SK-N-SH treated with all-trans-retinoic acid at 6 μM for 48 hours (cell line): ENCODE results near the gene CTSC.
"Not testable (repeated sequence)": the region's sequence is repeated elsewhere in the genome, so short reads cannot be mapped to it uniquely, and the experiment has no call there.

Experiments used
- ATAC-seq: fragments of 200-7000 bp; cut with Tn5 transposase; 3 replicates; pipeline ENCODE4 v1.9.1; 2020; ENCODE audit warnings: mild to moderate bottlenecking, moderate library complexity
- BACH2 ChIP-seq: fragments of 250-450 bp; sonication (Bioruptor Pico); IDR thresholded peaks from 2 replicates; pipeline ENCODE4 v1.9.0; 2021; ENCODE audit warnings: mild to moderate bottlenecking, borderline replicate concordance
- CSDC2 ChIP-seq: fragments of 250-450 bp; sonication (Bioruptor Pico); IDR thresholded peaks from 2 replicates; pipeline ENCODE4 v1.5.0; 2020; ENCODE audit warnings: mild to moderate bottlenecking, moderate library complexity
- ESRRG ChIP-seq: fragments of 250-450 bp; sonication (Bioruptor Pico); IDR thresholded peaks from 2 replicates; pipeline ENCODE4 v1.6.1; 2021; ENCODE audit warnings: mild to moderate bottlenecking
- ISL1 ChIP-seq: fragments of 250-450 bp; sonication (Bioruptor Pico); IDR thresholded peaks from 2 replicates; pipeline ENCODE4 v2.1.2; 2022; ENCODE audit warnings: mild to moderate bottlenecking, moderate library complexity
- OSR1 ChIP-seq: fragments of 250-450 bp; sonication (Bioruptor Pico); IDR thresholded peaks from 2 replicates; pipeline ENCODE4 v1.8.0; 2022; ENCODE audit warnings: moderate library complexity, mild to moderate bottlenecking, inconsistent platforms
- PATZ1 ChIP-seq: fragments of 250-450 bp; sonication (Bioruptor Pico); IDR thresholded peaks from 2 replicates; pipeline ENCODE4 v1.8.0; 2020; ENCODE audit warnings: mild to moderate bottlenecking, moderate library complexity, borderline replicate concordance
- RARB ChIP-seq: fragments of 250-450 bp; sonication (Bioruptor Pico); IDR thresholded peaks from 2 replicates; pipeline ENCODE4 v1.8.0; 2021; ENCODE audit warnings: mild to moderate bottlenecking, moderate library complexity
- SNAI2 ChIP-seq: fragments of 250-450 bp; sonication (Bioruptor Pico); IDR thresholded peaks from 2 replicates; pipeline ENCODE4 v1.5.0; 2020; ENCODE audit warnings: mild to moderate bottlenecking, moderate library complexity
- TOX ChIP-seq: fragments of 250-450 bp; sonication (Bioruptor Pico); IDR thresholded peaks from 2 replicates; pipeline ENCODE4 v1.8.0; 2021; ENCODE audit warnings: mild to moderate bottlenecking, moderate library complexity, borderline replicate concordance
- TSHZ2 ChIP-seq: fragments of 250-450 bp; sonication (Bioruptor Pico); IDR thresholded peaks from 2 replicates; pipeline ENCODE4 v1.5.0; 2020; ENCODE audit warnings: mild to moderate bottlenecking, moderate library complexity
- ZC3H10 ChIP-seq: fragments of 250-450 bp; sonication (Bioruptor Pico); IDR thresholded peaks from 2 replicates; pipeline ENCODE4 v1.5.1; 2021; ENCODE audit warnings: mild to moderate bottlenecking, moderate library complexity
- ZNF70 ChIP-seq: fragments of 450-650 bp; formaldehyde crosslinking; IDR thresholded peaks from 2 replicates; pipeline ENCODE4 v1.5.0; 2020; ENCODE audit warnings: mild to moderate bottlenecking, moderate library complexity
- ZNF8 ChIP-seq: fragments of 450-650 bp; formaldehyde crosslinking; IDR thresholded peaks from 2 replicates; pipeline ENCODE4 v1.5.0; 2020; ENCODE audit warnings: mild to moderate bottlenecking, moderate library complexity
- TF ChIP-seq, protein P1 (sequence below): fragments of 250-450 bp; sonication (Bioruptor Pico); IDR thresholded peaks from 2 replicates; pipeline ENCODE4 v1.5.1; 2021; ENCODE audit warnings: mild to moderate bottlenecking, moderate library complexity

The CTSC gene

GRCh38 chr11:88252208-88252607 lies 85.3 kb downstream of the CTSC start (continued):
- no peak for TF ChIP-seq PATZ1 (CRISPR knock-in tag)
- TF ChIP-seq ZC3H10 (CRISPR knock-in tag), result no peak
- no peak for TF ChIP-seq RARB
- no peak for TF ChIP-seq SNAI2
- TF ChIP-seq ISL1, result no peak

- TF ChIP-seq CSDC2 (CRISPR knock-in tag), result no peak
- no peak for TF ChIP-seq TSHZ2 (CRISPR knock-in tag)
- no peak for TF ChIP-seq TOX
Measured at GRCh38 chr11:88250566-88251242, 86.8 kb downstream of the CTSC start.

DNA sequence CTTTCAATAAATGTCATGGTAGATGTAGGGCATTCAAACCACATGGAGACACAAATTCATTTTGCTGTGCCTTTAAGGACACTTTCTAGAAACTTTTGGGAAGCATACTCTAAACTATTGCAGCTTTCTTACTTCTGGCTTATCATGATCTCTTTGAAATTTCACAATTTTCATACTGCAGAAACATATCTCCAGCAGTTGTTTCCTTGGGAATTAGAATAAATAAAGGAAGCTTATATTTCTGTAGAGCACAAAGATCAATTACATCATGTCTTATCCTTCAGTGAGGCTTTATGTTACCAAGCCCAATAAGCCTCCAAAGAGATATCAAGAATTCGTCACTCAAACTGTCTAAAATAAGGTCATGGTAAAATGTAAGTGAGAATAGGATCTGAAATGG lies 87.8 kb downstream of the CTSC start:
- TF ChIP-seq OSR1 (CRISPR knock-in tag), result no peak
- TF ChIP-seq BACH2 (CRISPR knock-in tag), result no peak
- TF ChIP-seq ZNF8 (CRISPR knock-in tag), result no peak
- no peak for TF ChIP-seq ISL1
- no peak for TF ChIP-seq ZNF70 (CRISPR knock-in tag)
- no peak for ATAC-seq

More at GRCh38 chr11:88250566-88251242, 86.8 kb downstream of the CTSC start:
- ATAC-seq, result no peak

DNA sequence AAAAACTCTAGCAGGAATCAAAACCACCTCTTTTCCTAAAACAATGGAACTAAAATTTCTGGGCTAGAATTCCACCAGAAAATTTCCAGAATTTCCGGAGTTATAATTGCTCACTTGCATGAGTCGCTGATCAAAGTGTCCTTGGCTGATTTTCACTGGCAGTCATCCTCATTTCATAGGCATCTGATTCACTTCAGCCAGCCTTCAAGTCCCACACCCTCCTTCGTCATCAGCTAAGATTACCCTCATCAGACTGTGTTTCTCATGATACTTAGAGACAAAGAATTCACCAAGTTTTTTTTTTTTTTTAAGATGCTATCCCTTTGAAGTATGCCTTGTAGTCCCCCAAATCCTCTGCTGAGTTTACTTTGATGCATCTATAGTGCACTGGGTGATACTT lies 90.8 kb downstream of the CTSC start:
- peak; percentile 62 for ATAC-seq

DNA sequence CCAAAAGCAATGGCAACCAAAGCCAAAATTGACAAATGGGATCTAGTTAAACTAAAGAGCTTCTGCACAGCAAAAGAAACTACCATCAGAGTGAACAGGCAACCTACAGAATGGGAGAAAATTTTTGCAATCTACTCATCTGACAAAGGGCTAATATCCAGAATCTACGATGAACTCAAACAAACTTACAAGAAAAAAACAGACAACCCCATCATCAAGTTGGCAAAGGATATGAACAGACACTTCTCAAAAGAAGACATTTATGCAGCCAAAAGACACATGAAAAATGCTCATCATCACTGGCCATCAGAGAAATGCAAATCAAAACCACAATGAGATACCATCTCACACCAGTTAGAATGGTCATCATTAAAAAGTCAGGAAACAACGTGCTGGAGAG lies 92.0 kb downstream of the CTSC start:
- ATAC-seq, result not testable (repeated sequence)

More for the DNA sequence above, 90.8 kb downstream of the CTSC start:
- no peak for TF ChIP-seq ESRRG (CRISPR knock-in tag)
- no peak for TF ChIP-seq ZNF70 (CRISPR knock-in tag)
- TF ChIP-seq, protein P1, sequence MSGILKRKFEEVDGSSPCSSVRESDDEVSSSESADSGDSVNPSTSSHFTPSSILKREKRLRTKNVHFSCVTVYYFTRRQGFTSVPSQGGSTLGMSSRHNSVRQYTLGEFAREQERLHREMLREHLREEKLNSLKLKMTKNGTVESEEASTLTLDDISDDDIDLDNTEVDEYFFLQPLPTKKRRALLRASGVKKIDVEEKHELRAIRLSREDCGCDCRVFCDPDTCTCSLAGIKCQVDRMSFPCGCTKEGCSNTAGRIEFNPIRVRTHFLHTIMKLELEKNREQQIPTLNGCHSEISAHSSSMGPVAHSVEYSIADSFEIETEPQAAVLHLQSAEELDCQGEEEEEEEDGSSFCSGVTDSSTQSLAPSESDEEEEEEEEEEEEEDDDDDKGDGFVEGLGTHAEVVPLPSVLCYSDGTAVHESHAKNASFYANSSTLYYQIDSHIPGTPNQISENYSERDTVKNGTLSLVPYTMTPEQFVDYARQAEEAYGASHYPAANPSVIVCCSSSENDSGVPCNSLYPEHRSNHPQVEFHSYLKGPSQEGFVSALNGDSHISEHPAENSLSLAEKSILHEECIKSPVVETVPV (CRISPR knock-in tag), result no peak
